Epithelial cell of proximal tubule (primary cell): Measurements from ENCODE around the gene TBL3. TPM values are rescaled to one million over a fixed set of nuclear protein-coding genes. Genes with fewer than 3 reads are reported as not detected.

ENCODE experiments used
- DNase-seq: peaks from one replicate; pipeline ENCODE4 v3.0.0-alpha.2; 2011; ENCODE audit warnings: low read depth
- H3K4me3 ChIP-seq: 2 replicates; pipeline ENCODE4 v1.5.1; 2011; ENCODE audit warnings: low read depth, mild to moderate bottlenecking, low read length
- CTCF ChIP-seq: conservative IDR thresholded peaks from 2 replicates; pipeline ENCODE4 v1.5.1; 2012; ENCODE audit warnings: low read depth, mild to moderate bottlenecking, low read length
- total RNA-seq: library from RNA; depleted of rRNA; stranded (reverse); fragments of >200 nt; gene quantifications from 2 replicates; pipeline ENCODE4 v1.2.3, GENCODE V29; 2015

The TBL3 gene
- total RNA-seq, 1 donor from 2014 or later = 127 TPM

GRCh38 chr16:1944612-1945199, 27.1 kb upstream of the TBL3 start:
- TF ChIP-seq CTCF = no peak
- no peak for DNase-seq
- no peak overlapping the region for H3K4me3 ChIP-seq

GRCh38 chr16:1945559-1946391, 26.1 kb upstream of the TBL3 start:
- no peak for TF ChIP-seq CTCF
- H3K4me3 ChIP-seq = no peak overlapping the region
- DNase-seq = no peak

DNA sequence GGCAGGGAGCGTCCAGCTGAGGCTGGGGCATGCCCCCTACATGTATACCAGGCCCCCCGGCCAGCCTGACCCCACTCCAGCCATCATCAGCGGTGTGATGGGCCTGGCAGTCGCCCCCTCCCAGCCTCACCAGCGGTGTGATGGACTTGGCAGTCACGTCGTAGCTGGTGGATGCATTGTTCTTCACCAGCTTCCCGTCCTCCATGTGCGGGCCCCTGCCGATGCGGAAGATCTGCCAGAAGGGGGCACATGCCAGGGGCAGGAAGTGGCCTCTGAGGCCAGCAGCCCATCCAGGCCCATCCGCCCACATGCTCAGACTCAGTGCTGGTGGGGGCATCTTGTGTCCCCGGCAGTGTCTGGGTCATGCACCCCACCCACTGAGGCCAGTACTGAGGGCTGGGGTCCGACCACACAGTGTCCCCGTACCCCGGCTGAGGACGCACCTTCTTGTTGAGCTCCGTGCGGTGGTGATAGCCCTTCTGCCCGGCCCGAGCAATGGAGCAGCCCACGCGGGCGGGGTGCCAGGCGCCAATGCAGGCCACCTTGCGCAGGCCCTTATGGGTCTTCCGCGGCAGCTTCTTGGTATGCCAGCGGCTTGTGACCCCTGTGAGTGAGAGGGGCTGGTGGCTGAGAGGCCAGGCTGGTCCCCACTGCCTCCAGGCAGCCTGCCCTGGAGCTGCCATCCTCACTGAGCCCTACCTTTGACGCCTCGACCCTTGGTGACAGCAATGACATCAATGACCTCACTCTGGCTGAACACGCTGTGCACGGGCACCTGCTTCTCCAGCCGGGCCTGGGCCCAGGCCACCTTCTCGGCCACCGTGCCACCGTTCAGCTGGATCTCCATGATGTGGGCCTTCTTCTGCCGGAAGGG, 25.1 kb upstream of the TBL3 start:
- no peak overlapping the region for H3K4me3 ChIP-seq
- TF ChIP-seq CTCF = no peak
- DNase-seq = no peak

GRCh38 chr16:1947369-1947670, 24.5 kb upstream of the TBL3 start:
- no peak for TF ChIP-seq CTCF
- no peak for DNase-seq
- no peak overlapping the region for H3K4me3 ChIP-seq

GRCh38 chr16:1949507-1949906, 22.3 kb upstream of the TBL3 start:
- TF ChIP-seq CTCF = no peak
- no peak for DNase-seq
- no peak overlapping the region for H3K4me3 ChIP-seq

DNA sequence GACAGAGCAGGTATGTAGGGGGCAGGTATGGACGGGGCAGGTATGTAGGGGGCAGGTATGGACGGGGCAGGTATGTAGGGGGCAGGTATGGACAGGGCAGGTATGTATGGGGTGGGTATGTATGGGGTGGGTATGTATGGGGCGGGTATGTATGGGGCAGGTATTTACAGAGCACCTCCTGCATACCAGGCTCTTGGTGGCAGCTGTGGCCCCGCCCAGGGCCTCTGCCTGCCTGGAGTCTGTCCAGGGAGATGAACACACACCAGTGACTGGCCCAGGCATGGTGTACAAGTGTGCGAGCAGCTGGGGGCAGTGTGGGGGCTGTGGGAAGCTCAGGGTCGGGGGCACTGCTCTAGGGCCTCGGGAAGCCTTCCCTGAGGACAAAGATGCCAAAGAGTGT, 21.8 kb upstream of the TBL3 start:
- H3K4me3 ChIP-seq = no peak overlapping the region
- DNase-seq = no peak
- no peak for TF ChIP-seq CTCF
